Measurements from ENCODE around the gene CACNA2D3.

The CACNA2D3 gene

DNA sequence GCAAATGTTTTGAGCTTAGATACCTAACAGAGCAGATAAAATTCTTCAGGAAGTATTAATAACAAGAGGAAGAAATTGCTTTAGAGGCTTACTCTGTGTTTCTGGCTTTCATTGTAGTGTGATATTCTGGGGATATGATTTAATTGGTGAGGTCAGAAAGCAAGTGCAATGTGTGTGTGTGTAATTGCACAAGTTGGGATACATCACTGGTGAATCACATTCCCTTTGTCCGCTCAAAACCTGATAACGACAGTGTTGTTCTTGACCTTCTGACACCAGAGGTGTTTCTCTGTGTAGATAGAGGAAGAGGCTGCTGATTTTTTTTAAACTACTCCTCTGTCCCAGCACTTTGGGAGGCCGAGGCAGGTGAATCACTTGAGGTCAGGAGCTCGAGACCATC, 161.1 kb downstream of the CACNA2D3 start:
- peaks cover 4% of the 10 kb centered on the region for H3K4me1 ChIP-seq (ENCODE audit: control insufficient read depth, insufficient read depth, low read length)
- H3K9me3 ChIP-seq (ENCODE audit: control insufficient read depth, low read length), result no peaks in the 10 kb centered on the region
- H3K4me3 ChIP-seq (ENCODE audit: low read length), result no peak overlapping the region
- H3K27me3 ChIP-seq (replicated peaks; ENCODE audit: control insufficient read depth, insufficient read depth, low read length), result peaks cover 4% of the 10 kb centered on the region
- no peaks in the 10 kb centered on the region for H3K36me3 ChIP-seq (ENCODE audit: control insufficient read depth, insufficient read depth, low read length, severe bottlenecking)
- no peak overlapping the region for H3K9ac ChIP-seq (ENCODE audit: low read length)
- no peak for DNase-seq (ENCODE audit: low read depth)

DNA sequence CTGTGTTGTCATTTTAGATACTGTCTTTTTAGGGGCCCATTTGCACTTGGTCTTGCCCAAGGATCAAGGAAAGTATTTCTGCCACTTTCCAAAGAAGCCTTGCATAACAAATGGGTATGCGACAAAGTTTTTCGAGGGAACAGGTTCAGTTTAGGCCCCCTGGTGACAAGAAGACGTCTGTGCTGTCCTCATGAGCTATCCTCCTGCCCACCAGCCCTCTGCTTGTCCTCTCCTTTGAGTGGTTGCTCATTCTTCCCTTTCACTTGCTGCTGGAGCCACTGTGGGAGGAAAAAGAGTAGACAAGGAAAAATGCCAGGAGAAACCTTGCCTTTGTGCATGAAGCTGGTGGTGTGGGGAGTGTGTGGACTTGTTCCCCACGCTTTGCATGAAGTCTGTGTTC, 171.9 kb downstream of the CACNA2D3 start:
- H3K4me3 ChIP-seq (ENCODE audit: low read length), result no peak overlapping the region
- H3K27me3 ChIP-seq (replicated peaks; ENCODE audit: control insufficient read depth, insufficient read depth, low read length), result peaks cover 8% of the 10 kb centered on the region
- H3K4me1 ChIP-seq (ENCODE audit: control insufficient read depth, insufficient read depth, low read length), result no peaks in the 10 kb centered on the region
- no peaks in the 10 kb centered on the region for H3K36me3 ChIP-seq (ENCODE audit: control insufficient read depth, insufficient read depth, low read length, severe bottlenecking)
- no peak overlapping the region for H3K9ac ChIP-seq (ENCODE audit: low read length)
- H3K9me3 ChIP-seq (ENCODE audit: control insufficient read depth, low read length), result no peaks in the 10 kb centered on the region
- DNase-seq (ENCODE audit: low read depth), result no peak

DNA sequence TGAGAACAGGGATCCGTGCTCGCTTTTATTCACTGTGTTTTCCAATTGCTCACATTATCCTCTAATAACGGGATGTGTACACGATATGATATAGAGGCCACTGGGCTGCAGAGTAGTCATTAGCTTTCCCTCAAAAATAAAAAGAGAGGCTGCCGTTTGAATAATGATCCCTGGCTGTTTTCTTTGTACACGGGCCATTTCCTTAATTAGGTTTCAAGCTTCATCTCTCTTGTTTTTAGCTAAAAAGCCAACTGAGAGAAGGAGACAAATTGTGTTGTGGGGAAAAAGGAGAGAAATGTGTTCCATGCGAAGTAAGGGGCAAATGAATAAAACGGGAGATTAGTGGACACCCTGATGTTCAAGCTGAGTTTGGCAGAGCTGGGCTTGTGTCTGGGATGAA, 174.2 kb downstream of the CACNA2D3 start:
- H3K27me3 ChIP-seq (replicated peaks; ENCODE audit: control insufficient read depth, insufficient read depth, low read length), result peaks cover 8% of the 10 kb centered on the region
- no peaks in the 10 kb centered on the region for H3K36me3 ChIP-seq (ENCODE audit: control insufficient read depth, insufficient read depth, low read length, severe bottlenecking)
- no peak overlapping the region for H3K4me3 ChIP-seq (ENCODE audit: low read length)
- DNase-seq (ENCODE audit: low read depth), result no peak
- H3K9ac ChIP-seq (ENCODE audit: low read length), result no peak overlapping the region
- no peaks in the 10 kb centered on the region for H3K9me3 ChIP-seq (ENCODE audit: control insufficient read depth, low read length)
- no peaks in the 10 kb centered on the region for H3K4me1 ChIP-seq (ENCODE audit: control insufficient read depth, insufficient read depth, low read length)

DNA sequence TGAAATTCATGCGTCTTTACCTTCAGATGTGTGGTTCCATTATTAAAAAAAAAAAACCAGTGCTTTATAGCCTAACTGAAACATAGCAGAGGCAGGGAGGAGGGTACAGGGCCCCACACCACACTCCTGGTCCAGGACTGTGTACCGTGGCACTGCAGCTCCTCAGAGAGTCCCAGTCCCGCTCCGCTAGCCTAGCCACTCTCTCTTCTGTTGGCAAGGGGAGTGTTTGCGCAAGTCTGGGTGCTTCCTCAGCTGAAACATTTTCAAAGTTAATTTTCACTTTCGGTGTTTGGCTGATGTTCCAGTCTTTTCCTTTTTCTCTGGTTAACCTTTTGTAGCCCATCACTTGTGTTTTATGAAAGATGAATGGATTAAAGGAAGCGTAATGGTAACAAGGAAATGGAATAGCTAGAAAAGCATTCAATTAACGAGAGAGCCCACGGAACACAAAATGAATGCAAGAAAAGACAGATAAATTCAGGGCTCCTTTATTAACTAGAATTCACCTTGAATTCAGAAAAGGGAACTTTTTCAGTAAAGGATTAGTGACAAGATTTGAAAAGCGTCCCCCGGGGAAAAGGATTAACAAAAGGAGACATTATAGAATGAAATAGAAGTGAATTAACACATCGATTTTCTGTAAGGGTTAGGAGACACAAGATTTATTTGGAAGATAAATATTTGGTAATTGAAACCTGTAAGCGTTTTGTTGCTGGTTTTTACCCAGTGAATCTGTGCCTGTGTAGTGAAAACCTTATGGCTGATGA, 177.0 kb downstream of the CACNA2D3 start:
- H3K36me3 ChIP-seq (ENCODE audit: control insufficient read depth, insufficient read depth, low read length, severe bottlenecking), result no peaks in the 10 kb centered on the region
- DNase-seq (ENCODE audit: low read depth), result no peak
- no peaks in the 10 kb centered on the region for H3K4me1 ChIP-seq (ENCODE audit: control insufficient read depth, insufficient read depth, low read length)
- no peak overlapping the region for H3K4me3 ChIP-seq (ENCODE audit: low read length)
- H3K9me3 ChIP-seq (ENCODE audit: control insufficient read depth, low read length), result no peaks in the 10 kb centered on the region
- peaks cover 9% of the 10 kb centered on the region for H3K27me3 ChIP-seq (replicated peaks; ENCODE audit: control insufficient read depth, insufficient read depth, low read length)
- H3K9ac ChIP-seq (ENCODE audit: low read length), result no peak overlapping the region

DNA sequence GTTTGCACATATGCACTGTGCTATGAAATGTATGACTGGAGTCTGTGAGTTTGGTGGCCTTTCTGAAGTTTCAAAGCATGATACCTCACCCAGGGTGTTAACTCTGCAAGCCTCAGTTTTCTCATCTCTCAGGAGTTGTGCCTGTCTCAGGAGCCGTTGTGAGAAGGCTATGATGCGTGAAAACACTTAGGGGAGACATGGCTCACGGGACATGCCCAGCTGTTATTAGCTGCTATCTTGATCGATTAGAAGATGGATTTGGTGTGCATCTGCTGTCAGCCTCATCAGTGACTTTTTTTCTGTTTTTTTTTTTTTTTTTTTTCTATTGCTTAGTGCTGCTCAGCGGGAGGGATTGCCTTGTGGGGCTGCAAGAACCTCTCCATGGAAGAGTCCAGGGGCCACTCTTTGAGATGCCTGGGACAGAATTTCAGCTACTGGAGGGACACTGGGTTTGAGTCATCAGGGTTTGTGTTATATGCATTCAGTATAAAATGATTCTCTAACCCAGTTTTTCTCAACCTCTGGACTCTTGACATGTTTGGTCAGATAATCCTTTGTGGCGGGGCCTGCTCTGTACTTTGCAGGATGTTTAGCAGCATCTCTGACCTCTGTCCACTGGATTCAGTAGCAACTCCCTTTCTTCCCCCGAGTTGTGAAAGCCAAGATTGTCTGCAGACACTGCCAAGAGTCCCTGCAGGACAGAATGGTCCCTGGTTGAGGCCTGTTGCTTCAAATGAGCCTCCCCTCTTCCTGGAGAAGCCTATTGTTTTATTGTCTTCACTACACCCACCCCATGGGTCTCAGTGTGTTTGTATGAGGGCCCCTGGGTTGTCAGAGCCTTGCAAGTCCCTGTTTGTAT, 181.4 kb downstream of the CACNA2D3 start:
- Histone ChIP-seq H3K4me3 (ENCODE audit: low read length) (no peak overlapping the region), H3K4me1 (ENCODE audit: control insufficient read depth, insufficient read depth, low read length) (no peaks in the 10 kb centered on the region), H3K9me3 (ENCODE audit: control insufficient read depth, low read length) (peaks cover 6% of the 10 kb centered on the region), H3K27me3 (replicated peaks; ENCODE audit: control insufficient read depth, insufficient read depth, low read length) (peaks cover 8% of the 10 kb centered on the region), H3K36me3 (ENCODE audit: control insufficient read depth, insufficient read depth, low read length, severe bottlenecking) (no peaks in the 10 kb centered on the region), H3K9ac (ENCODE audit: low read length) (no peak overlapping the region)
- DNase-seq (ENCODE audit: low read depth), result no peak

DNA sequence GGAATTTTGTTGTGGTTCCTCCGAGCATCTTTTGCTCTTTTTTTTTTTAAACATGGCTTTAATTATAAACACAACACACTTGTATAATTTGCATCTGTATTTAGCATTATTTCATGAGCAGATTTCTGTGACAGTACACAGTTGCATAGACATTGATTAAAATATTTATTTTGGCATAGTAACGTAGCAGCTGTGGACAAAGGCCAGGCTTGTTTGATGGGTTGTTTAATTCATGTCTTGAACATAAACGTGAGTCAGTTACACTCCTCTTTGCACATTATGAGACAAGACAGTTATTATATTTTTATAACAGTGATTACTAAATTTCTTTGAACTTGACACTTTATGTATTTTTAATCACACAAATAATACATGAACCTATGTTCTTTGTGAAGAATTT, 182.5 kb downstream of the CACNA2D3 start:
- Histone ChIP-seq H3K9me3 (ENCODE audit: control insufficient read depth, low read length) (peaks cover 6% of the 10 kb centered on the region), H3K4me1 (ENCODE audit: control insufficient read depth, insufficient read depth, low read length) (no peaks in the 10 kb centered on the region), H3K36me3 (ENCODE audit: control insufficient read depth, insufficient read depth, low read length, severe bottlenecking) (no peaks in the 10 kb centered on the region), H3K9ac (ENCODE audit: low read length) (no peak overlapping the region), H3K27me3 (replicated peaks; ENCODE audit: control insufficient read depth, insufficient read depth, low read length) (peaks cover 15% of the 10 kb centered on the region), H3K4me3 (ENCODE audit: low read length) (no peak overlapping the region)
- DNase-seq (ENCODE audit: low read depth), result no peak

DNA sequence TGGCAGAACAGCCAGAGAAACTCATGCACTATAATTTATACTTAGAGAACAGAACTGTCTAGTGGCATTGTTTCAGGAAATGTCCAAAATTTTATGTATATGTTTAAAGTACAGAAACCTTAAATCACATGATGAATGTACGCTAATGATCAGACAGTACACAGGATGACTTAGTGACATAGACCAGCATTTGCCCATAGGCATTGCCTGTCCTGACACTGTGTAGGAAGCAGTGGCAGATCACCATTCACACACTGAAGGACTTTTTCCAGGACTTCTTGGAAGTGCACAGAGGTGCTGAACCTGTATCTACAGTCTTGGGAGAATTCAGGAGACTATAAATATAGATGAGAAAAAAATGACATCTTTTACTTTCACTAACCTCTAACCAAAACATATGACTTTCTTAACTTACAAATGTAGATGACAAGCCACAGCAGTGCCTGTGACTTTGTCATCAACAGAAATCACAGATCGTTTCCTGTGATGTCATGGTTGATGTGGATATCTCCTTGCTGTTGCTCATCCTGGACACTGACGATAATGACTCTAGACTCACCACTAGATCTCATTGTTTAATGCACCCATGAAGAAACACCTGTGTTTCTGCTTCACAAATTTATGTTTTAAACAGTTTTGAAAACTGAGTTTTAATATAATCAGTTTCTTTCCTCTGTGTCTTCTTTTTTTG, 183.2 kb downstream of the CACNA2D3 start:
- H3K27me3 ChIP-seq (replicated peaks; ENCODE audit: control insufficient read depth, insufficient read depth, low read length), result peaks cover 17% of the 10 kb centered on the region
- H3K9me3 ChIP-seq (ENCODE audit: control insufficient read depth, low read length), result peaks cover 6% of the 10 kb centered on the region
- no peak overlapping the region for H3K9ac ChIP-seq (ENCODE audit: low read length)
- DNase-seq (ENCODE audit: low read depth), result no peak
- no peaks in the 10 kb centered on the region for H3K4me1 ChIP-seq (ENCODE audit: control insufficient read depth, insufficient read depth, low read length)
- H3K36me3 ChIP-seq (ENCODE audit: control insufficient read depth, insufficient read depth, low read length, severe bottlenecking), result no peaks in the 10 kb centered on the region
- no peak overlapping the region for H3K4me3 ChIP-seq (ENCODE audit: low read length)

DNA sequence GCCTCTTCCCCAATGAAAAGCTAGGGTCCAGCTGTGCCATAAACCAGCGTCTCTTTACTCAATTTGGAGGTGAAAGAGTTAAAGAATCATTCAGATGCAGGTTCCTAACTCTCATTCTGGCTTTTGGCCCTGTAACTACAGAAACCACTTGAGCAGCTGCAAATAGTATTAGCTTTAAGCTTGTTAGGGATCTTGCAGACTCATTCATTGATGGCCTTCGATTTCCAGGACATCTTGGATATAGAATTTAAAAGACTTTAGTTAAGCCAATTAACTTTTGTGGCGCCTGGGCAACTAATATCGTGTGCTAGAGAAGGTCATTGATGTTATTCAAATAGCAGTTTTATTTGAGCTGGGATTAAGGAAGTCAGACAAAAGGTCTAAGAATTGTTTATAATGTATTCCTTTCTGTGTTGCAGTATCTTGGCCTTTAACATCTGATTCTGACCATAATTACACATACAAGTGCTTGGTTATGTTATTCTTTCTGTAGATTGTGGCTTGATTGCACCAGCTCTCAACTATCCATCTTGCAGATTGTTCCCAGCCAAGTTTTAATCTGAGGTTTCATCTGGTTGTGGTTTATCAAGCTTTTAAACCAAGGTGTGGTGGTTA, 185.3 kb downstream of the CACNA2D3 start:
- DNase-seq (ENCODE audit: low read depth), result no peak
- H3K4me3 ChIP-seq (ENCODE audit: low read length), result no peak overlapping the region
- peaks cover 24% of the 10 kb centered on the region for H3K27me3 ChIP-seq (replicated peaks; ENCODE audit: control insufficient read depth, insufficient read depth, low read length)
- H3K9me3 ChIP-seq (ENCODE audit: control insufficient read depth, low read length), result peaks cover 6% of the 10 kb centered on the region
- H3K4me1 ChIP-seq (ENCODE audit: control insufficient read depth, insufficient read depth, low read length), result no peaks in the 10 kb centered on the region
- no peaks in the 10 kb centered on the region for H3K36me3 ChIP-seq (ENCODE audit: control insufficient read depth, insufficient read depth, low read length, severe bottlenecking)
- H3K9ac ChIP-seq (ENCODE audit: low read length), result no peak overlapping the region

DNA sequence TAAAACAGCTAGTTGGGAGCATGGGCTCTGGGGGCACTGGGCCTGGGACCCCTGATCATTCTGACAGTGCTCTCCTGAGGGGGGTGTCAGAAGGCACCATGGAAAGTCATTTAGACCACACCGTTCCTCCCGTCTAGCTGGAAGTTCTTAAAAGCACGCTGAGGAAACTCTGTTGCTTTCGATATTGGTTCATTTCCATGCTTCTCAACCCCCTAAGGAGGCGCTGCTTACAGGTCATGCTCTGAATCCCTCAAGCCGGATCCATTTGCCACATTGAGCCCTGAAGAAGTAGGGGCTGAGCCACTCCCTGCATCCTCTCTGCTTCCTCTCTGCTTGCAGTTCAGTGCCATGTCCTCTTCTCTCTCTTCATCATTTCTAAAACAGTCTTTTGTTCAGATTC, 187.2 kb downstream of the CACNA2D3 start:
- no peak for DNase-seq (ENCODE audit: low read depth)
- Histone ChIP-seq H3K9me3 (ENCODE audit: control insufficient read depth, low read length) (peaks cover 9% of the 10 kb centered on the region), H3K36me3 (ENCODE audit: control insufficient read depth, insufficient read depth, low read length, severe bottlenecking) (no peaks in the 10 kb centered on the region), H3K4me3 (ENCODE audit: low read length) (no peak overlapping the region), H3K4me1 (ENCODE audit: control insufficient read depth, insufficient read depth, low read length) (no peaks in the 10 kb centered on the region), H3K27me3 (replicated peaks; ENCODE audit: control insufficient read depth, insufficient read depth, low read length) (peaks cover 21% of the 10 kb centered on the region), H3K9ac (ENCODE audit: low read length) (no peak overlapping the region)

DNA sequence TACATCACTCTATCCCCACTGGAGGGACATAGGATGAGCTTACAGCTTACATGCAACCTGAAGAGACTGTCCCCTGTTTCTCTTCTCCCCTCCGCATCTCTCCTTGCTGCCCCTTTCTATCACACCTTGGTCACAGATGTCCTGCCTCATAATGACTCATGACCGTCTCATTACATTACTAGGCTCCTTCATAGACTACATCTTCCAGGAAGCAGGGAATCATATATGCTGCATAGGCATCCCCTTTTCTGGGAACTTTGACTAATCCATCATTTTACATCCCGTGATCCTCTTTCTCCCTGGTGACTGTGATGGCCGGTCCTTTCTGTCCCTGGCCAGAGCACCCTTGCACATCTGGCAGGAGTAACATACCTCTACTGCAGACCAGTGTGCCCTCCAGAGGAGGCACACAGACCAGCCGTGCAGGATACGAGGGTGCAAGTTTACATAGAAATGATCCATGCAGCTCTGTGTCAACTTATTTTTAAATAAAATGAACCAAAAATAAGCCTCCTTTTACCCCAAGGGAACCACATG, 188.9 kb downstream of the CACNA2D3 start:
- Histone ChIP-seq H3K4me1 (ENCODE audit: control insufficient read depth, insufficient read depth, low read length) (no peaks in the 10 kb centered on the region), H3K9me3 (ENCODE audit: control insufficient read depth, low read length) (peaks cover 9% of the 10 kb centered on the region), H3K4me3 (ENCODE audit: low read length) (no peak overlapping the region), H3K36me3 (ENCODE audit: control insufficient read depth, insufficient read depth, low read length, severe bottlenecking) (no peaks in the 10 kb centered on the region), H3K9ac (ENCODE audit: low read length) (no peak overlapping the region), H3K27me3 (replicated peaks; ENCODE audit: control insufficient read depth, insufficient read depth, low read length) (peaks cover 21% of the 10 kb centered on the region)
- DNase-seq (ENCODE audit: low read depth), result no peak
